ENCODE data around the gene FARP1.

The FARP1 gene

GRCh38 chr13:98428256-98428966 is 285.5 kb downstream of the FARP1 start:
- H3K36me3 ChIP-seq = peaks cover 73% of the 10 kb centered on the region
- DNase-seq = no peak
- no peak overlapping the region for H3K4me3 ChIP-seq (ENCODE audit: low read depth, low read length)
- H3K9me3 ChIP-seq (ENCODE audit: severe bottlenecking) = no peaks in the 10 kb centered on the region
- H3K27me3 ChIP-seq (ENCODE audit: insufficient read depth, low read depth, severe bottlenecking) = no peaks in the 10 kb centered on the region
- no peak overlapping the region for H3K27ac ChIP-seq
- TF ChIP-seq CTCF (IDR thresholded peaks at IDR 0.05; ENCODE audit: low read depth, low read length) = no peak

GRCh38 chr13:98429081-98429480 is 286.2 kb downstream of the FARP1 start:
- Histone ChIP-seq H3K4me3 (ENCODE audit: low read depth, low read length) (no peak overlapping the region), H3K9me3 (ENCODE audit: severe bottlenecking) (no peaks in the 10 kb centered on the region), H3K27ac (no peak overlapping the region), H3K36me3 (peaks cover 71% of the 10 kb centered on the region), H3K27me3 (ENCODE audit: insufficient read depth, low read depth, severe bottlenecking) (no peaks in the 10 kb centered on the region)
- DNase-seq = no peak
- no peak for TF ChIP-seq CTCF (IDR thresholded peaks at IDR 0.05; ENCODE audit: low read depth, low read length)

DNA sequence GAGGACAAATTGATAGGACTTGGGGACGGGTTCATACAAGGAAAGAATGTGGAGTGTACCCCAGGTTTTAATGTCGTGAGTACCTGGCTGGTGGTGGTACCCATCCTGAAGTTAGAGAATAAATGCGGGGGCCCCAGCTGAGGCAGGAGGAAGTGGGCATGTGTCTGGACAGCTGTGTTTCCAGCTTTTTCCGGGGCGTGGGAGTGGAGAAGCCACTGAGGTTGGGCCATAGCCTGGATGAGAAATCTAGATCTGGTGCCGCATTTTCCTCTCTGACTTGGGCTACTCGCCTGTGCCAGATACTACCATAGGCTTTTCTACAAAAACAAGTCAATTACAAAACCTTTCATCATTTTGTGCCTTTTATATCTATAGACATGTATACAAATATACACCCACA is 286.6 kb downstream of the FARP1 start:
- TF ChIP-seq CTCF (IDR thresholded peaks at IDR 0.05; ENCODE audit: low read depth, low read length) = no peak
- peaks cover 71% of the 10 kb centered on the region for H3K36me3 ChIP-seq
- H3K4me3 ChIP-seq (ENCODE audit: low read depth, low read length) = no peak overlapping the region
- DNase-seq = no peak
- no peaks in the 10 kb centered on the region for H3K27me3 ChIP-seq (ENCODE audit: insufficient read depth, low read depth, severe bottlenecking)
- H3K9me3 ChIP-seq (ENCODE audit: severe bottlenecking) = no peaks in the 10 kb centered on the region
- H3K27ac ChIP-seq = no peak overlapping the region

- no peak for TF ChIP-seq CTCF (IDR thresholded peaks at IDR 0.05; ENCODE audit: low read depth, low read length)
- H3K36me3 ChIP-seq = peaks cover 66% of the 10 kb centered on the region
Observed at GRCh38 chr13:98429977-98430736, 287.3 kb downstream of the FARP1 start.

GRCh38 chr13:98432638-98433037 is 289.7 kb downstream of the FARP1 start:
- H3K36me3 ChIP-seq = peaks cover 63% of the 10 kb centered on the region
- no peak for DNase-seq
- TF ChIP-seq CTCF (IDR thresholded peaks at IDR 0.05; ENCODE audit: low read depth, low read length) = no peak

More at GRCh38 chr13:98429977-98430736, 287.3 kb downstream of the FARP1 start:
- Histone ChIP-seq H3K9me3 (ENCODE audit: severe bottlenecking) (no peaks in the 10 kb centered on the region), H3K27ac (no peak overlapping the region), H3K27me3 (ENCODE audit: insufficient read depth, low read depth, severe bottlenecking) (no peaks in the 10 kb centered on the region), H3K4me3 (ENCODE audit: low read depth, low read length) (no peak overlapping the region)
- DNase-seq = no peak

More at GRCh38 chr13:98432638-98433037, 289.7 kb downstream of the FARP1 start:
- no peaks in the 10 kb centered on the region for H3K27me3 ChIP-seq (ENCODE audit: insufficient read depth, low read depth, severe bottlenecking)
- H3K9me3 ChIP-seq (ENCODE audit: severe bottlenecking) = no peaks in the 10 kb centered on the region
- H3K4me3 ChIP-seq (ENCODE audit: low read depth, low read length) = no peak overlapping the region
- H3K27ac ChIP-seq = no peak overlapping the region
